HepG2 (cell line): ENCODE results near the gene GUCY2D. TPM values are rescaled to one million over a fixed set of nuclear protein-coding genes. Genes with fewer than 3 reads are reported as not detected.

Source experiments
- CEBPG ChIP-seq: IDR thresholded peaks from 2 replicates; pipeline ENCODE4 v1.6.1; 2016
- E2F2 ChIP-seq: sonication (generic); formaldehyde crosslinking; IDR thresholded peaks from 2 replicates; pipeline ENCODE4 v1.4.0; 2020; ENCODE audit warnings: missing genetic modification reagents, borderline replicate concordance
- ERF ChIP-seq: IDR thresholded peaks from 2 replicates; pipeline ENCODE4 v1.6.1; 2018; ENCODE audit warnings: missing biosample characterization, missing genetic modification reagents
- GABPA ChIP-seq, 2 experiments: IDR thresholded peaks; 2 replicates each; pipeline ENCODE4 v1.6.1; 2011 to 2016; ENCODE audit warnings: low read depth in 2 of 2, low read length in 1 of 2, missing biosample characterization in 1 of 2, missing genetic modification characterization in 1 of 2
- GFI1 ChIP-seq: sonication (generic); formaldehyde crosslinking; IDR thresholded peaks from 2 replicates; pipeline ENCODE4 v1.5.0; 2020; ENCODE audit warnings: missing genetic modification reagents, mild to moderate bottlenecking, borderline replicate concordance
- HDAC1 ChIP-seq: sonication (generic); formaldehyde crosslinking; IDR thresholded peaks from 2 replicates; pipeline ENCODE4 v1.5.1; 2020; ENCODE audit warnings: mild to moderate bottlenecking, missing genetic modification reagents
- HDAC2 ChIP-seq: sonication (generic); formaldehyde crosslinking; IDR thresholded peaks from 2 replicates; pipeline ENCODE4 v1.4.0; 2020; ENCODE audit warnings: missing genetic modification reagents
- HDAC6 ChIP-seq: fragments of 200-600 bp; sonication (generic); IDR thresholded peaks from 2 replicates; pipeline ENCODE4 v1.7.0; 2017; ENCODE audit warnings: mild to moderate bottlenecking, antibody characterized with exemption, low read length, low read depth
- HMGXB4 ChIP-seq, 2 experiments: sonication (generic) in 1 of 2; formaldehyde crosslinking in 1 of 2; IDR thresholded peaks; 2 replicates each; pipeline versions ENCODE4 v1.4.0 to v1.6.1; 2018 to 2020; ENCODE audit warnings: missing genetic modification reagents in 2 of 2, borderline replicate concordance in 1 of 2, low read depth in 1 of 2, mild to moderate bottlenecking in 1 of 2, missing biosample characterization in 1 of 2
- MYC ChIP-seq: sonication (generic); formaldehyde crosslinking; IDR thresholded peaks from 2 replicates; pipeline ENCODE4 v1.9.0; 2021; ENCODE audit warnings: missing genetic modification reagents, borderline replicate concordance
- NFYC ChIP-seq: IDR thresholded peaks from 2 replicates; pipeline ENCODE4 v1.6.1; 2016; ENCODE audit warnings: missing genetic modification reagents, missing compliant biosample characterization
- PATZ1 ChIP-seq: sonication (generic); formaldehyde crosslinking; IDR thresholded peaks from 2 replicates; pipeline ENCODE4 v1.4.0; 2020; ENCODE audit warnings: missing genetic modification reagents
- RFX3 ChIP-seq: IDR thresholded peaks from 2 replicates; pipeline ENCODE4 v1.6.1; 2016; ENCODE audit warnings: missing biosample characterization, missing genetic modification reagents
- TERF1 ChIP-seq: sonication (generic); formaldehyde crosslinking; IDR thresholded peaks from 2 replicates; pipeline ENCODE4 v1.8.0; 2022; ENCODE audit warnings: mild to moderate bottlenecking, missing genetic modification reagents, moderate library complexity
- XRCC5 ChIP-seq: fragments of 200-400 bp; formaldehyde crosslinking; optimal IDR thresholded peaks from 2 replicates; pipeline ENCODE3; 2017; ENCODE audit warnings: mild to moderate bottlenecking, low read length
- ZFP82 ChIP-seq: sonication (generic); formaldehyde crosslinking; IDR thresholded peaks from 2 replicates; pipeline ENCODE4 v1.5.1; 2020; ENCODE audit warnings: mild to moderate bottlenecking, missing genetic modification reagents, borderline replicate concordance
- ZFX ChIP-seq: sonication (generic); formaldehyde crosslinking; IDR thresholded peaks from 2 replicates; pipeline ENCODE4 v1.4.0; 2020; ENCODE audit warnings: mild to moderate bottlenecking, low read depth, missing genetic modification reagents, moderate library complexity
- ZKSCAN1 ChIP-seq: fragments of 150-350 bp; IDR thresholded peaks from 2 replicates; pipeline ENCODE4 v1.6.1; 2014; ENCODE audit warnings: low read length
- ZNF354B ChIP-seq: sonication (generic); formaldehyde crosslinking; IDR thresholded peaks from 2 replicates; pipeline ENCODE4 v1.8.0; 2022; ENCODE audit warnings: mild to moderate bottlenecking, missing genetic modification reagents
- ZNF710 ChIP-seq: sonication (generic); formaldehyde crosslinking; IDR thresholded peaks from 2 replicates; pipeline ENCODE4 v1.5.0; 2020; ENCODE audit warnings: mild to moderate bottlenecking, missing genetic modification reagents, borderline replicate concordance
- polyA plus RNA-seq, 8 experiments: library from polyadenylated mRNA; depleted of rRNA in 3 of 8; stranded (reverse) in 7 of 8; unstranded in 1 of 8; fragments of >200 nt; fragmentation: Illumina TruSeq in 4 of 8; extraction: Trizol in 4 of 8; gene quantifications; 2 replicates each; pipeline versions ENCODE4 v1.2.1 to v1.2.3, GENCODE V29; 2011 to 2016; ENCODE audit warnings: low read depth in 4 of 8, missing spikeins in 1 of 8, mixed read lengths in 1 of 8; ENCODE audit not compliant: insufficient read depth in 1 of 8
- total RNA-seq, 5 experiments: library from RNA; depleted of rRNA; stranded (reverse); fragments of >200 nt; fragmentation: Illumina TruSeq; extraction: Trizol; gene quantifications; 2 replicates each; pipeline ENCODE4 v1.2.3, GENCODE V29; 2016; ENCODE audit warnings: low read depth in 1 of 5

GUCY2D gene
- total and polyA plus RNA-seq, 2 of the 13 experiments (the other 11 are each of a cell fraction or from before 2014, with no cell fraction given): not detected

- peak; percentile 41; the same call in 1 of the 2 replicates for TF ChIP-seq MYC (CRISPR knock-in tag)
- TF ChIP-seq RFX3 (CRISPR knock-in tag): no peak
- peak; percentile 56 for TF ChIP-seq CEBPG (CRISPR knock-in tag)
- TF ChIP-seq GFI1 (CRISPR knock-in tag): peak; percentile 12; the same call in 1 of the 2 replicates
- no peak for TF ChIP-seq ZNF710
- peak; percentile 66 for TF ChIP-seq XRCC5
- no peak for TF ChIP-seq ZNF354B (CRISPR knock-in tag)
- peak; percentile 68; the same call in 1 of the 2 replicates for TF ChIP-seq ERF
- TF ChIP-seq TERF1 (CRISPR knock-in tag): no peak
- TF ChIP-seq NFYC (CRISPR knock-in tag): no peak
- TF ChIP-seq GABPA (IDR thresholded peaks at IDR 0.05; ENCODE audit: low read depth, low read length): no peak
- peak; percentile 20; the same call in 1 of the 2 replicates for TF ChIP-seq GABPA (CRISPR knock-in tag; IDR thresholded peaks at IDR 0.05; ENCODE audit: low read depth)
- peak; percentile 44; the same call in 1 of the 2 replicates for TF ChIP-seq HDAC2 (CRISPR knock-in tag)
- peak; percentile 25; the same call in 1 of the 2 replicates for TF ChIP-seq ZFP82
- peak; percentile 46; the same call in 1 of the 2 replicates for TF ChIP-seq PATZ1 (CRISPR knock-in tag)
- peak; percentile 67 for TF ChIP-seq ZFX
- peak; percentile 77 for TF ChIP-seq HDAC1 (CRISPR knock-in tag)
- TF ChIP-seq HDAC6: no peak
- peak; percentile 94 to 95 for TF ChIP-seq HMGXB4 (CRISPR knock-in tag; IDR thresholded peaks at IDR 0.05; ENCODE audit: borderline replicate concordance in 1 of 2, low read depth in 1 of 2)
- TF ChIP-seq ZKSCAN1: no peak
- TF ChIP-seq E2F2: 0 out of 2 replicates have a peak, but pooled peaks have one; percentile 40
- TF ChIP-seq, all 625 proteins: peak for 137
These were observed 12.4 kb upstream of the GUCY2D start (continued) for GRCh38 chr17:7989781-7990655.
